Spleen (tissue), 7 donors: ENCODE results near the gene METTL13.

Experiments
- CTCF ChIP-seq, 11 experiments: fragments of 200-600 bp in 7 of 11; fragments of 450-650 bp in 4 of 11; sonication (generic) in 4 of 11; IDR thresholded peaks in 8 of 11; conservative IDR thresholded peaks in 3 of 11; 1 replicate in 7 of 11; 2 replicates in 4 of 11; pipeline versions ENCODE4 v1.4.0 to v1.8.0; 2016 to 2021; ENCODE audit warnings: antibody characterized with exemption in 11 of 11, inconsistent platforms in 4 of 11, mild to moderate bottlenecking in 1 of 11
- POLR2A ChIP-seq, 3 donors: fragments of 450-650 bp; IDR thresholded peaks; one replicate each; pipeline ENCODE4 v1.5.1; 2017; ENCODE audit warnings: antibody characterized with exemption in 3 of 3, mild to moderate bottlenecking in 1 of 3
- POLR2AphosphoS5 ChIP-seq, 3 donors: sonication (generic); formaldehyde crosslinking; IDR thresholded peaks; one replicate each; pipeline ENCODE4 v1.5.1; 2017; ENCODE audit warnings: antibody characterized with exemption in 3 of 3
- donor health status: DM: no; HTN: no; CAD: no; lungs with moderate emphysema.
- donor health status: DM: no; HTN: no; CAD: no.
- donor health status: DM: no; HTN: no; CAD: no.

DNA sequence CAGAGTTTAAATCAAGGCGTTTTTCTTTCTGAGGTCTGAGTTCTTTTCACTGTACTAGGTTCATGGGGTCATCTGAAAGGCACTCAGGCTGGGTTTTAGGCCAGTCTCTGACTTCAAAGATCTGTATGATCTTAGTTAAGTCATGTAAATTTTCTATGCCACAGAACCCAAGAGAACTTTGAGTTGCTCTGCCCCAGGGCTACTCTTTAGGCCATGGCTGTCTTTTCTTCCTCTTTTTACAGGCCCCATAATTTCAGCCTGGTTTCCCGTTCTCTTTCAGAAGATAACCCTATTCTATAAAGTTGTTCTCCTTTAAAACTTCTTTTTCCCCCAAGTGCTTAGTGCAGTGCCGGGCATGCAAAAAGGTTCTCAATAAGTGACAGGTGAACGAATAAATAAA lies 26.1 kb downstream of the METTL13 start:
- TF ChIP-seq CTCF (IDR thresholded peaks at IDR 0.05 in 8 of 11, conservative IDR thresholded peaks at IDR 0.05 in 3 of 11) = no peak
- TF ChIP-seq POLR2A (IDR thresholded peaks at IDR 0.05) = no peak
- TF ChIP-seq POLR2AphosphoS5 (IDR thresholded peaks at IDR 0.05) = no peak
